K562 (cell line): ENCODE measurements around the gene CPHXL2. TPM values are rescaled to one million over a fixed set of nuclear protein-coding genes. Genes with fewer than 3 reads are reported as not detected.

ENCODE experiments used
- ATAC-seq: fragments of 200-7000 bp; cut with Tn5 transposase; 3 replicates; pipeline ENCODE4 v1.9.1; 2020; ENCODE audit warnings: moderate library complexity
- BruUV-seq: library from RNA; stranded (reverse); fragments of 400-500 nt; replicated peaks from 2 replicates; lab custom pipeline; 2021; lab: Mats Ljungman, UMichigan
- CTCF ChIA-PET: fragments of 300-600 bp; formaldehyde crosslinking; extraction: SDS; loops from one replicate; lab custom pipeline; 2021; ENCODE audit warnings: low intra/inter-chr PET ratio; lab: Yijun Ruan, JAX
- POLR2A ChIA-PET: fragments of 300-600, 350-650 bp; sonication (Branson Sonifier 250); formaldehyde crosslinking; extraction: SDS; loops from one replicate; lab custom pipeline; 2021; ENCODE audit warnings: antibody characterized with exemption, inconsistent platforms; lab: Yijun Ruan, JAX
- DNase-seq, 4 experiments: peaks; one replicate each; pipeline versions ENCODE4 v3.0.0 to v3.0.0-alpha.2; 2011 to 2018; ENCODE audit warnings: low spot score in 3 of 4, mixed read lengths in 3 of 4; ENCODE audit errors: extremely low read depth in 1 of 4
- FAIRE-seq: peaks from 2 replicates; lab custom pipeline; 2011; peaks lifted over from hg19 to GRCh38; lab: Jason Lieb, UNC
- H2AFZ ChIP-seq: 2 replicates; pipeline ENCODE4 v1.6.0; 2011; ENCODE audit warnings: low read depth, low read length, control low read depth, inconsistent platforms
- H3K27ac ChIP-seq: fragments of 200-600 bp; 3 replicates; pipeline ENCODE4 v1.8.0; 2011; ENCODE audit warnings: low read depth, mild to moderate bottlenecking, control low read depth, inconsistent platforms, low read length, moderate library complexity, mixed read lengths; ENCODE audit errors: extremely low read depth
- H3K27me3 ChIP-seq, 2 experiments: fragments of 300-600 bp in 1 of 2; 2 replicates in 1 of 2; 3 replicates in 1 of 2; pipeline versions ENCODE4 v1.6.0 to v1.8.0; 2011; ENCODE audit warnings: inconsistent platforms in 2 of 2, low read length in 2 of 2, mild to moderate bottlenecking in 1 of 2, mixed read lengths in 1 of 2, moderate library complexity in 1 of 2; ENCODE audit not compliant: control insufficient read depth in 2 of 2, insufficient read depth in 2 of 2
- H3K36me3 ChIP-seq: fragments of 300-600 bp; 3 replicates; pipeline ENCODE4 v1.8.0; 2011; ENCODE audit warnings: mild to moderate bottlenecking, low read length, inconsistent platforms; ENCODE audit not compliant: control insufficient read depth, insufficient read depth
- H3K4me1 ChIP-seq, 2 experiments: fragments of 200-600 bp in 1 of 2; replicated peaks in 1 of 2; 2 replicates in 1 of 2; 3 replicates in 1 of 2; pipeline versions ENCODE4 v1.5.1 to v1.8.0; 2011; ENCODE audit warnings: inconsistent platforms in 2 of 2, low read length in 2 of 2, mild to moderate bottlenecking in 1 of 2, mixed read lengths in 1 of 2, moderate library complexity in 1 of 2; ENCODE audit not compliant: control insufficient read depth in 2 of 2, insufficient read depth in 2 of 2
- H3K4me2 ChIP-seq: 2 replicates; pipeline ENCODE4 v1.6.1; 2011; ENCODE audit warnings: low read length, control low read depth, inconsistent platforms, mixed read lengths; ENCODE audit not compliant: insufficient read depth
- H3K4me3 ChIP-seq: fragments of 200-600 bp; sonication (generic), shearing (Covaris generic); 2 replicates; pipeline ENCODE4 v1.5.1; 2016; ENCODE audit warnings: control low read depth, inconsistent platforms
- H3K79me2 ChIP-seq: fragments of 200-600 bp; 3 replicates; pipeline ENCODE4 v1.8.0; 2011; ENCODE audit warnings: low read length, inconsistent platforms; ENCODE audit not compliant: control insufficient read depth, insufficient read depth
- H3K9ac ChIP-seq, 2 experiments: 2 replicates each; pipeline versions ENCODE4 v1.6.0 to v1.6.1; 2011; ENCODE audit warnings: low read depth in 2 of 2, low read length in 2 of 2, control low read depth in 1 of 2, inconsistent platforms in 1 of 2, mild to moderate bottlenecking in 1 of 2, mixed read lengths in 1 of 2; ENCODE audit not compliant: insufficient read depth in 1 of 2
- H3K9me1 ChIP-seq: one replicate; pipeline ENCODE4 v1.6.0; 2011; ENCODE audit warnings: inconsistent platforms, mild to moderate bottlenecking, low read length, moderate library complexity; ENCODE audit not compliant: control insufficient read depth, insufficient read depth
- H3K9me3 ChIP-seq: replicated peaks from 2 replicates; pipeline ENCODE4 v1.5.1; 2011; ENCODE audit warnings: low read depth, low read length, inconsistent platforms; ENCODE audit not compliant: control insufficient read depth, insufficient read depth
- H4K20me1 ChIP-seq: replicated peaks from 2 replicates; pipeline ENCODE4 v1.6.1; 2011; ENCODE audit warnings: low read length, inconsistent platforms, mixed read lengths; ENCODE audit not compliant: control insufficient read depth, insufficient read depth
- BDP1 ChIP-seq: IDR thresholded peaks from 3 replicates; pipeline ENCODE4 v1.6.1; 2011; ENCODE audit not compliant: insufficient read length, insufficient read depth
- HCFC1 ChIP-seq: IDR thresholded peaks from 2 replicates; pipeline ENCODE4 v1.6.1; 2012; ENCODE audit warnings: low read depth, low read length, improper control_type of control experiment
- MAZ ChIP-seq, 2 experiments: fragments of 450-650 bp in 1 of 2; sonication (generic) in 1 of 2; formaldehyde crosslinking; IDR thresholded peaks in 1 of 2; conservative IDR thresholded peaks in 1 of 2; 2 replicates each; pipeline versions ENCODE4 v1.4.0 to v1.5.0; 2020; ENCODE audit warnings: mild to moderate bottlenecking in 1 of 2, missing genetic modification reagents in 1 of 2
- MYC ChIP-seq, 2 experiments: fragments of 250-450 bp in 1 of 2; sonication (Bioruptor Pico) in 1 of 2; IDR thresholded peaks; 2 replicates each; pipeline versions ENCODE4 v1.5.1 to v1.6.1; 2012 to 2021; ENCODE audit warnings: low read depth in 2 of 2, borderline replicate concordance in 1 of 2, improper control_type of control experiment in 1 of 2, low read length in 1 of 2, mild to moderate bottlenecking in 1 of 2, moderate library complexity in 1 of 2
- SMAD1 ChIP-seq: fragments of 150-350 bp; IDR thresholded peaks from 2 replicates; pipeline ENCODE4 v1.6.1; 2014; ENCODE audit warnings: low read length, low read depth; ENCODE audit not compliant: partially characterized antibody
- SMARCE1 ChIP-seq: fragments of 450-650 bp; IDR thresholded peaks from 2 replicates; pipeline ENCODE4 v1.7.1; 2016; ENCODE audit warnings: mild to moderate bottlenecking
- TOE1 ChIP-seq, 2 experiments: fragments of 450-650 bp in 1 of 2; sonication (generic) in 1 of 2; formaldehyde crosslinking in 1 of 2; IDR thresholded peaks; 2 replicates each; pipeline versions ENCODE4 v1.7.1 to v1.8.0; 2016 to 2022; ENCODE audit warnings: borderline replicate concordance in 2 of 2, mild to moderate bottlenecking in 2 of 2, antibody characterized with exemption in 1 of 2, inconsistent platforms in 1 of 2, low read depth in 1 of 2, missing genetic modification reagents in 1 of 2, moderate library complexity in 1 of 2
- ZNF12 ChIP-seq: sonication (generic); formaldehyde crosslinking; IDR thresholded peaks from 2 replicates; pipeline ENCODE4 v1.4.0; 2020; ENCODE audit warnings: mild to moderate bottlenecking, missing genetic modification reagents
- ZNF764 ChIP-seq: fragments of 250-450 bp; sonication (Bioruptor Pico); IDR thresholded peaks from 2 replicates; pipeline ENCODE4 v1.4.0; 2020; ENCODE audit warnings: low read depth, mild to moderate bottlenecking, moderate library complexity
- whole genome bisulfite sequencing: fragments of 100-300 bp; shearing (Covaris generic); methylation state at CpG from one replicate; pipeline ENCODE4 v1.1.6; 2016; ENCODE audit warnings: low coverage, mixed read lengths; ENCODE audit not compliant: insufficient coverage; ENCODE audit errors: missing lambda C conversion rate; 5-methylcytosine and 5-hydroxymethylcytosine counted together
- in situ Hi-C: fragments of 300-500 bp; cut with MboI; formaldehyde crosslinking; loops from 4 replicates; pipeline ENCODE4 v1.15.0; 2018; ENCODE audit warnings: inconsistent platforms, mixed read lengths
- intact Hi-C: fragments of 100-400 bp; cut with micrococcal nuclease; formaldehyde crosslinking; loops from 2 replicates; pipeline ENCODE4 v1.14.2; 2022
- polyA plus RNA-seq, 8 experiments: library from polyadenylated mRNA; depleted of rRNA in 4 of 8; stranded (reverse) in 5 of 8; unstranded in 3 of 8; fragments of >200 nt; fragmentation: Nextera tagmentation in 2 of 8; fragmentation: Illumina TruSeq in 1 of 8; extraction: Ambion mirVana in 2 of 8; extraction: Trizol in 1 of 8; gene quantifications; 2 replicates each; pipeline versions ENCODE4 v1.2.1 to v1.2.3, GENCODE V29; 2011 to 2014; ENCODE audit warnings: inconsistent platforms in 1 of 8, missing spikeins in 1 of 8
- total RNA-seq, 7 experiments: library from RNA; depleted of rRNA in 6 of 7; stranded (reverse); fragments of >200 nt in 6 of 7; fragmentation: Illumina TruSeq in 2 of 7; extraction: Trizol in 2 of 7; gene quantifications; 2 replicates each; pipeline versions ENCODE4 v1.2.1 to v1.2.3, GENCODE V29; 2011 to 2021; ENCODE audit warnings: low replicate concordance in 1 of 7
- TF ChIP-seq, protein P1 (sequence below): sonication (generic); formaldehyde crosslinking; IDR thresholded peaks from 2 replicates; pipeline ENCODE4 v1.8.1; 2023; ENCODE audit warnings: mild to moderate bottlenecking, missing genetic modification reagents, moderate library complexity
- TF ChIP-seq, protein P2 (sequence below), 3 experiments: fragments of 200-800 bp in 1 of 3; fragments of 250-450 bp in 1 of 3; fragments of 450-650 bp in 1 of 3; sonication (Bioruptor Pico) in 1 of 3; sonication (Bioruptor generic) in 1 of 3; formaldehyde crosslinking in 1 of 3; IDR thresholded peaks; 2 replicates each; pipeline versions ENCODE4 v1.6.1 to v1.8.0; 2016 to 2022; ENCODE audit warnings: mild to moderate bottlenecking in 2 of 3, missing genetic modification characterization in 2 of 3, missing compliant biosample characterization in 1 of 3, moderate library complexity in 1 of 3

The CPHXL2 gene
- total and polyA plus RNA-seq, 9 of the 15 experiments (the other 6 are each of a cell fraction or from before 2014, with no cell fraction given): not detected

DNA sequence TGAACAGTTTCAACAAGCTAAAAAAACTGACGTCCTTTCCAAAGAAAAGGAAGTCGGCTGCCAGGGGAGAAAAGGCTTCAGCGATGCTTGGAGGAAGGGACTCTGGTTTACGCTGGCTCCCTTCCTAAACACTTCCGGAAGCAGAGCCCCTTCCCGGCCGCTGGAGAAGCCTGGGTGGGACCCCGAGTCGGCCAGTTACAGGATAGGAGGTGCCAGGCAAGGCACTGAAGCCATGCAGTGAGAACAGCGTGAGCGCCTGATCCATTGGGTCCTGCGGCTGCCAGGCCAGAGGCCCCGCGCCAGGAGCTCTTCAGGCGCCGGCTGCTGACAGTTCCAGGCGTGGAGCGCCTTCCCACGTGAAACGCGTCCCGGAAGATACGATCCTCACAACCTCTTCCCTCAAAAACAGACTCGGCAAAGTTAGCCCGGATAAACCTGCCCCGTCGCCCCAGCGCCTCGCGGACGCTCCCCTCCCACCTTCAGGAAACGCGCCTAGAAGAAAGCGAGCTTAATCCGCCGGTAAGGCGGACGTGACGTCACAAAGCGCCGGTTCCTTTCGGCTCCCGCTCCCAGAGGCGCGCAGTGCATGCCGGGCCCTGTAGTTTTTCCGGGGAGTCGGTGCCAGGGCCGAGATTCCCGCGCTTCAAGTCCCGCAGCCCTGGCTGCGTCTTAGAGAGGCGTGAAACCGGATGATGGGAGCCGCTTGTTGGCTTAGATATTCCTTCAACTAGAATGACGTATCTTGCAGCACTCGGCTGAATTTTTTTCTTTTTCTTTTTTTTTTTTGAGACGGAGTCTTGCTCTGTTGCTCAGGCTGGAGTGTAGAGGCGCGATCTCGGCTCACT is 53.8 kb downstream of the CPHXL2 start, which contains the start of gene ADAT1:
ADAT1 (minus strand) TSS at position 521 of the 845 bp plus-strand sequence. CDS start 2,482 bp downstream, outside the sequence.
- H3K4me2 ChIP-seq: peak within 1 kb of the TSS; percentile 85
- H3K4me1 ChIP-seq: peaks cover 28 to 33% of the 10 kb centered on the region in 2 experiments
- no peaks in the 10 kb centered on the region for H3K9me1 ChIP-seq
- TSS peak; percentile 85 for BruUV-seq
- intact Hi-C loops: loop anchor here (2.0 to 5.0 kb wide), 2 partner anchors 139 to 158 kb away; partner anchors contain the start of gene TMEM170A
- DNase-seq (peak; percentile 87 to 99 (median 91)), FAIRE-seq (peak; percentile 94), ATAC-seq (peak; percentile 92)
- no peaks in the 10 kb centered on the region for H4K20me1 ChIP-seq
- H3K9me3 ChIP-seq: no peaks in the 10 kb centered on the region
- peak within 1 kb of the TSS; percentile 93 to 95 for H3K9ac ChIP-seq
- H3K4me3 ChIP-seq: peak within 1 kb of the TSS; percentile 62
- CTCF ChIA-PET: no interaction called here
- in situ Hi-C loops: no loop called here
- H3K36me3 ChIP-seq: peaks cover 49% of the 10 kb centered on the region
- peaks cover 14% of the 10 kb centered on the region for H3K79me2 ChIP-seq
- H3K27me3 ChIP-seq: no peaks in the 10 kb centered on the region
- 2% methylated on average over 56 of the region's 62 CpGs for WGBS
- H3K27ac ChIP-seq: peak within 1 kb of the TSS; percentile 92
- POLR2A ChIA-PET: interaction anchor here (0.6 to 2.3 kb wide), 15 partner anchors 10 to 318 kb away, joined by 3 to 6 read pairs (median 4); partner anchors contain the start of genes GABARAPL2, KARS1 and TERF2IP
- peak within 1 kb of the TSS; percentile 95 for H2AFZ ChIP-seq
- TF ChIP-seq ZNF12 (CRISPR knock-in tag): peak; percentile 49; the same call in 1 of the 2 replicates
- TF ChIP-seq, protein P1, sequence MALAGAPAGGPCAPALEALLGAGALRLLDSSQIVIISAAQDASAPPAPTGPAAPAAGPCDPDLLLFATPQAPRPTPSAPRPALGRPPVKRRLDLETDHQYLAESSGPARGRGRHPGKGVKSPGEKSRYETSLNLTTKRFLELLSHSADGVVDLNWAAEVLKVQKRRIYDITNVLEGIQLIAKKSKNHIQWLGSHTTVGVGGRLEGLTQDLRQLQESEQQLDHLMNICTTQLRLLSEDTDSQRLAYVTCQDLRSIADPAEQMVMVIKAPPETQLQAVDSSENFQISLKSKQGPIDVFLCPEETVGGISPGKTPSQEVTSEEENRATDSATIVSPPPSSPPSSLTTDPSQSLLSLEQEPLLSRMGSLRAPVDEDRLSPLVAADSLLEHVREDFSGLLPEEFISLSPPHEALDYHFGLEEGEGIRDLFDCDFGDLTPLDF (CRISPR knock-in tag): peak; percentile 92
- TF ChIP-seq SMAD1: peak; percentile 23
- TF ChIP-seq, protein P2, sequence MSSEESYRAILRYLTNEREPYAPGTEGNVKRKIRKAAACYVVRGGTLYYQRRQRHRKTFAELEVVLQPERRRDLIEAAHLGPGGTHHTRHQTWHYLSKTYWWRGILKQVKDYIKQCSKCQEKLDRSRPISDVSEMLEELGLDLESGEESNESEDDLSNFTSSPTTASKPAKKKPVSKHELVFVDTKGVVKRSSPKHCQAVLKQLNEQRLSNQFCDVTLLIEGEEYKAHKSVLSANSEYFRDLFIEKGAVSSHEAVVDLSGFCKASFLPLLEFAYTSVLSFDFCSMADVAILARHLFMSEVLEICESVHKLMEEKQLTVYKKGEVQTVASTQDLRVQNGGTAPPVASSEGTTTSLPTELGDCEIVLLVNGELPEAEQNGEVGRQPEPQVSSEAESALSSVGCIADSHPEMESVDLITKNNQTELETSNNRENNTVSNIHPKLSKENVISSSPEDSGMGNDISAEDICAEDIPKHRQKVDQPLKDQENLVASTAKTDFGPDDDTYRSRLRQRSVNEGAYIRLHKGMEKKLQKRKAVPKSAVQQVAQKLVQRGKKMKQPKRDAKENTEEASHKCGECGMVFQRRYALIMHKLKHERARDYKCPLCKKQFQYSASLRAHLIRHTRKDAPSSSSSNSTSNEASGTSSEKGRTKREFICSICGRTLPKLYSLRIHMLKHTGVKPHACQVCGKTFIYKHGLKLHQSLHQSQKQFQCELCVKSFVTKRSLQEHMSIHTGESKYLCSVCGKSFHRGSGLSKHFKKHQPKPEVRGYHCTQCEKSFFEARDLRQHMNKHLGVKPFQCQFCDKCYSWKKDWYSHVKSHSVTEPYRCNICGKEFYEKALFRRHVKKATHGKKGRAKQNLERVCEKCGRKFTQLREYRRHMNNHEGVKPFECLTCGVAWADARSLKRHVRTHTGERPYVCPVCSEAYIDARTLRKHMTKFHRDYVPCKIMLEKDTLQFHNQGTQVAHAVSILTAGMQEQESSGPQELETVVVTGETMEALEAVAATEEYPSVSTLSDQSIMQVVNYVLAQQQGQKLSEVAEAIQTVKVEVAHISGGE (CRISPR knock-in tag; IDR thresholded peaks at IDR 0.05): peak in 1 of 3 experiments; percentile 91; a peak in 3 of 6 replicates
- TF ChIP-seq BDP1: no peak
- peak; percentile 82 for TF ChIP-seq MYC (IDR thresholded peaks at IDR 0.05; ENCODE audit: low read depth, low read length)
- TF ChIP-seq MYC (CRISPR knock-in tag; IDR thresholded peaks at IDR 0.05; ENCODE audit: borderline replicate concordance, low read depth): no peak
- TF ChIP-seq TOE1 (IDR thresholded peaks at IDR 0.05; ENCODE audit: borderline replicate concordance): peak; percentile 31; the same call in 1 of the 2 replicates
- no peak for TF ChIP-seq TOE1 (CRISPR knock-in tag; IDR thresholded peaks at IDR 0.05; ENCODE audit: borderline replicate concordance, low read depth)
- TF ChIP-seq MAZ (CRISPR knock-in tag; conservative IDR thresholded peaks at IDR 0.05 in 1 of 2, IDR thresholded peaks at IDR 0.05 in 1 of 2): peak; percentile 70 to 92
- TF ChIP-seq SMARCE1: no peak; the same call in 1 of the 2 replicates
- no peak for TF ChIP-seq ZNF764
- TF ChIP-seq HCFC1: peak; percentile 98
